CD1c-positive myeloid dendritic cell (primary cell): ENCODE results near the gene CHEK2.
"Not testable (repeated sequence)": the region's sequence is repeated elsewhere in the genome, so short reads cannot be mapped to it uniquely, and the experiment has no call there.

ENCODE experiments used
- DNase-seq: peaks from one replicate; pipeline ENCODE4 v3.0.0-alpha.2; 2016; ENCODE audit errors: extremely low spot score

CHEK2 gene

DNA sequence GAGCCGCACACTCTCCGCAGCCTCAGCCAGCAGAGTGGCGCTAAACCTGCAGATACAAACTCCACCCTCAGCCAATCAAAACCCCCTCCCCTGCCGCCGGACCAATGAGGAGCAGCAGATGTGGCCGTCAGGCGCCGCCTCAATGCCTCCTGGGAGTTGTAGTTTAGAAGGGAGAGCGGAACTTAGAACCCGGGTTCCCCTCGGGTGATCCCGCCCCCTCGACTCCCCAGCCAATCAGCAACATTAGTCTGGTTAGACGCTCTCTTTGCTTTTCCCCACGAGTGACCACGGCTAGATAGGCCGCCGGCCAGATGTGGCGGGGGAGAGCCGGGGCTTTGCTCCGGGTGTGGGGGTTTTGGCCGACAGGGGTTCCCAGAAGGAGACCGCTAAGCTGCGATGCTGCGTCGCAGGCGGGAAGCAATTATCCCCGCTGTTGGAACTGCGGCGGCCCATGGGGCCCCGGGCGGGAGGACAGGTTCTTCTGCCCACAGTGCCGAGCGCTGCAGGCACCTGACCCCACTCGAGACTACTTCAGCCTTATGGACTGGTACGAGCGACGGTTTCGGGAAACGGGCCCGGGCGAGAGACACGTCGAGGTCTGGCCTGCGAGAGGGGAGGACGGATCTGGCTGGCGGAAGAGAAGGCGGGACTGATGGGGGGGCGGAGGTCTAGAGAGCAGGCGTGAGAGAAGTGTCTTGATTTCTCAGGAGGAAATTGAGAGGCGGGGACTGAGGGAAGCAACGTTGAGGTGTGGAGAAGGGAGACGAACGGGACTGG lies at the start of gene CHEK2, which contains the start of gene HSCB:
CHEK2 (minus strand) TSS at position 36 of the 777 bp plus-strand sequence. CDS start 7,099 bp downstream, outside the sequence.
HSCB (plus strand) TSS at position 255 of the 777 bp plus-strand sequence; CDS start at position 312, 57 bp downstream.
- DNase-seq = peak; percentile 98

DNA sequence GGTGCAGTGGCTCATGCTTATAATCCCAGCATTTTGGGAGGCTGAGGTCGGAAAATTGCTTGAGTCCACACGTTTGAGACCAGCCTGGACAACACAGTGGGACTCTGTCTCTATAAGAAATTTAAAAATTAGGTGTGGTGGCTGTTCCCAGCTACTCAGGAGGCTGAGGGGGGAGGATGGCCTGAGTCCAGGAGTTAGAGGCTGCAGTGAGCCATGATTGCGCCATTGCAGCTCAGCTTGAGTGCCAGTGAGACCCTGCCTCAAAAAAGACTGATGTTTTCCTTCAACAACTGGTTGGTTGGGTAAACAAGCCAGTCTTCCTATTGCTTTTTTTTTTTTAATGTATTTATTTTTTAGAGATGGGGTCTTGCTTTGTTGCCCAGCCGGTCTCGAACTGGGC lies 49.5 kb upstream of the CHEK2 start:
- no peak for DNase-seq

DNA sequence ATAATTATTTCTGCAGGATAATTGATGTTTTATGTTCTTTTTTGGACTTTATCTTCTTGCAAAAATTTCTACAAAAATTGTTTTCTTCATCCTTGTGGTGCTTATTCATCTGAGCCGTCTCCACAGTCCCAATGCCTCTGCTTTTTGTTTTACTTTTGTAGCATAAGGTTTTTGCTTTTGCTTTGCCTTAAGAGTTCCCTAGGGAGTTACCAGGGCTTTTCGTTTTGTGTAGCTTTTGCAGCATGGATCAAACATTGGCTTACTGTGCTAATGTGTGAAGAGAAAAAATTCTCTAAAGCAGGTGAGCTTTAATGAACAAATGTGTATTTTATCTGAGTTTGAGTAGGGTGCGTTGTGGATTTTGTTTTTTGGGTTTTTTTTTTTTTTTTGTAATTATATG lies 47.0 kb upstream of the CHEK2 start:
- no peak for DNase-seq

DNA sequence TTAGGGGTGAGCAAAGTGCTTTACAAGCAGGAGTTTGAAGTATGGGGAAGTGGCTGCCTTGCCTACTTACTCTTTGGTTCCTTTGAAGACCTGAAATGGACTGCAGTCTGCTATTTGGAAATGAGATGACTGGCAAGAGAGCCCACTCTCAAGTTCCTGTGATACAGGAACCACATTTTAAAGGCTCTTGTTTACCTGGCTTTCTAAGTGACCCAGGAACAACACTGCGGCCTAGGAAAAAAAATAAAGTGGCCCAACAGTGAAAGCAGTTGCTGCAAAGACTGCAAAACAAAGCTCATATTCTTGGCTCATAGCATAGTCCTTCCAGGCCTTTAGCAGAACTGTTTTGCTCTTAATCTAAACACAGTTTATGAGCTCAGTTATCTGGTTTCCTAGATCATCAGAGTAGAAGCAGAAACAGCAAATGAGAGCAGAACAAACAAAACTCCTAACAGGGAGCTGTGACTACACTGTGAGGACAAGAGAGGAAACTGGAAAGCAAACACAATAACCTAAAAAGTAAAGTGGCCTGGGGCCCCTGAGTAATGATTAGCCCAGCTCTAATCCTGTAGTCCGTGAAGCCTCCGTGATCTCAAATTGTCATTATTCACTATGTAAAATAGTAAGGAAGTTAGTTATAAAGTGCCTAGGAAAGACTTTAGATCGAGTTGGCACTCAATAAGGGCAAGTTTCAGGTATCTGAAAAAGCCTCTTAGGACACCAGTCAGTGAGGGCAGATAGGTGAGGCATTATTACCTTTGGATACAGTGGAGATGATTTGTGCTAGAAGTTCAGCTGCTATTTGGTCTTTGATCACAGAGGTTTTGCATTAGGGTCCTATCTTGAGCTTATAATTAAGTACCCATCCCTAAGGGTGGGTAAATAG lies 42.4 kb upstream of the CHEK2 start:
- DNase-seq = no peak

DNA sequence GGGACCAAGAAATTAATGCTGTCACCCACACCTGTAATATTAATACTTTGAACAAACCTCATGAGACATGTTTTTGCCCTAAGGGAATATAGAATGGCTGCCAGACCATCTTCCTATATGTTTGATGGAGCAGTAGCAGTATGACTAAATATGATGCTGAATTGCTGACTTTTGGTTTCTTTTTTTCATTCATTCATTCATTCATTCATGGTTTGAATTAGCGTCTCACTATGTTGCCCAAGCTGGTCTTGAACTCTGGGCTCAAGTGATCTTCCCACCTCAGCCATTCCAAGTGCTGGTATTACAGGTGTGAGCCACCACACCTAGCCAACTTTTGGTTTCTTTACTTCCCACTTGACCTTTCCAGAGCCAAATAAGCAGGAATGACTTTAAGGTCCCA lies 38.7 kb upstream of the CHEK2 start:
- DNase-seq = no peak

DNA sequence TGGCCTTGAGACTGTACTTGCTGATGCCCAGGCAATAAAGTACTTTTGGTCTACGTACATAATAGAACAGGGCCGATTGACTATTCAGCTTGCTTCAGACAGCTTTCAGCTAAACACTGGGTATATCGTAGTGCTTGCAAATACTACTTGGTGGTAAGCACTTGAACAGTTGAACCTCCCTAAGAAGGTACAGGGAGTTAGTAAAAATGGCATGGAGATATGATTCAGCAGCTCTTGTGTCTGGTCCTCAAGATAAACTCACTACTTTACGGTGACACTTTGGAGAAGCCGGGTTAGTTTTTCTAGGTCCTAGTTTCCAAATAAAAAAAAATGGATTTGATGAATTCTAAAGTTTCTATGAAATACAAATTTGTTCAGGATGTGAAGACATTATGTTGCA lies 38.2 kb upstream of the CHEK2 start:
- no peak for DNase-seq

DNA sequence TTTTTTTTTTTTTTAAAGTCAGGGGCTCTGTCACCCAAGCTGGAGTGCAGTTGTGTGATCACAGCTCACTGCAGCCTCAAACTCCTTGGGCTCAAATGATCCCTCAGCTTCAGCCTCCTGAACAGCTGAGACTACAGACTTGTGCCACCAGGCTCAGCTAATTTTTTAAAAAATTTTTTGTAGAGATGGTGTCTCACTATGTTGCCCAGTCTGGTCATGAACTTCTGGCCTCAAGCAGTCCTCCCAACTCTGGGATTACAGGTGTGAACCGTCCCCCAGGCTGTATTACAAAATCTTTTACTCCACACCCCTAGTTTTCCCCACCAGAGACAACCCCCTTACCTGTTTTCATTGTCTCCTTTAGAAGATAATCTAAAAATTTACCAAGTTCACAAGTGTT lies 32.8 kb upstream of the CHEK2 start:
- no peak for DNase-seq

DNA sequence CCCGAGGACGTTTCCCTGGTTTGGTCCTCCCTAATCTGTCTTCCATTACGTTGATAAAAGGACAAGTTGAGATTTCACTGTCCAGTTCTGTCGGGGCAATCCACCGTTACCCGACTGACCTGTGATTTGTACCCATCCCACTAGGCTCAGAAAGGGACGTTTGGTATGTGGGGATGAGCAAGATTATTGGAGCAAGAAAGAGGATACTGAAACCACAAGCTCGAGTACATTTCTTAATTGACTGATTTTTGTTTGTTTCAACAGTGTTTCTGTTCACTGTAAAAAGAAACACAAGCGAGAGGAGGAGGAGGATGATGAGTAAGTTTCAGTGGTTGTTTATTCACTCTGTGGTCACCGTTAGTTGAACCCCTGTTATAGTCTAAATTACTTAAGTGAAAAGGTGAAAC lies 31.8 kb upstream of the CHEK2 start:
- peak; percentile 40 for DNase-seq

DNA sequence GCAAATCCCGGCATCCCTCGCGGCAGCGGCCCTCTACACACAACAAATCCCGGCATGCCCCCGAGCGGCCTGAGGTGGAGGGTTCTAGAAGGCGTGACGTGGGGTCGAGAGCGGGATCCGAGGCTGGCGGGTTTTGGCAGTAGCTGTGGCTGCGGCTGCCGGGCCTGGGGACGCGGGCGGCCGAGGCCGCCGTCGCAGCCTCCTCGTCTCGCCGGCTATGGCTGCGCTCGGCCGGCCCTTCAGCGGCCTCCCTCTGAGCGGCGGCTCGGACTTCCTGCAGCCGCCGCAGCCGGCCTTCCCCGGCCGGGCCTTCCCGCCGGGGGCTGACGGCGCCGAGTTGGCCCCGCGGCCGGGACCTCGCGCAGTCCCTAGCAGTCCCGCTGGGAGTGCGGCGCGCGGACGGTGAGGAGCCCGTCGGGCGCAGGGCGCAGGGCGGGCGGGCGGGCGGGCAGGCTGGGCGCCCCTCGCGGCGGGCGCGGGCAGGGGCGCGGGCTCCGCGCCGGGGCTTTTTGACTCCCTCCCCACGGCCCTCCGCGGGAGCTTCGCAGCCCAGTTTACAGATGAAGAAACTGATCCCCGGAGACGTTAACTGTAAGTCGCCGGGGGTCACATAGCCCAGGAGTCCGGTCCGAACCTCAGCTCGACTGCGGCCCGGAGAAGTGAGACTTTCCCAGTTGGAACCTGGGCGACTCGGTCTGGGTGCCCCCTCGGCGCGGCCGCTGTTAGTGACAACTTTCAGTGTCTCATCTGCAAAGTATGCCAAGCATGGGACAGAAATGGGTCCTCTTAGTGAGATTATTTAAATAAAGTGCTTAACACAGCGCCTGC lies 31.2 kb upstream of the CHEK2 start, which contains the start of gene CCDC117:
CCDC117 (plus strand) TSS at position 63 of the 828 bp plus-strand sequence; CDS start at position 218, 155 bp downstream.
- peak; percentile 94 for DNase-seq

DNA sequence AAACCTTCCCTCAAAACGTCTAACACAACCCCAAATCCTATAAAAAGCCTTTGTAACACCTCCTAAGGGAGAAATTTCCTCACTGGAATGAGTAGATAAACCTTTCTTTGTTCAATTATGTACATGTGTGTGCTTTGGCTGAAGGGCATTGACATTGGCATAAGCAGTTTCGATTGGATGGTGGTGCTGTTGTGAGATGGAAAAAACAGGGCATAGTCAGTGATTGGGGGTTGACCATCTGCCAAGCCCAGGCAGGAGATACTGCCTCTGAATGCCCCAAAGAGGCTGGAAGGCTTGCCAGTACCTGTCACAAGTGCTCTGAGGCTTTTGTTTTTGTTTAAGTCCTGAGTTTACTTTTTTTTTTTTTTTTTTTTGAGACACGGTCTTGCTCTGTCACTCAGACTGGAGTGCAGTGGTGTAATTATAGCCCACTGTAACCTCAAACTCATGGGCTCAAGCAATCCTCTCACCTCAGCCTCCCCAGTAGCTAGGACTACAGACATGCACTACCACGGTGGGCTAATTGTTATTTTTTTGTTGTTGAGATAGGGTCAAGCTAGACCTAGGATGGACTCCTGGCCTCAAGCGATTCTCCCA lies 29.7 kb upstream of the CHEK2 start:
- DNase-seq = no peak

DNA sequence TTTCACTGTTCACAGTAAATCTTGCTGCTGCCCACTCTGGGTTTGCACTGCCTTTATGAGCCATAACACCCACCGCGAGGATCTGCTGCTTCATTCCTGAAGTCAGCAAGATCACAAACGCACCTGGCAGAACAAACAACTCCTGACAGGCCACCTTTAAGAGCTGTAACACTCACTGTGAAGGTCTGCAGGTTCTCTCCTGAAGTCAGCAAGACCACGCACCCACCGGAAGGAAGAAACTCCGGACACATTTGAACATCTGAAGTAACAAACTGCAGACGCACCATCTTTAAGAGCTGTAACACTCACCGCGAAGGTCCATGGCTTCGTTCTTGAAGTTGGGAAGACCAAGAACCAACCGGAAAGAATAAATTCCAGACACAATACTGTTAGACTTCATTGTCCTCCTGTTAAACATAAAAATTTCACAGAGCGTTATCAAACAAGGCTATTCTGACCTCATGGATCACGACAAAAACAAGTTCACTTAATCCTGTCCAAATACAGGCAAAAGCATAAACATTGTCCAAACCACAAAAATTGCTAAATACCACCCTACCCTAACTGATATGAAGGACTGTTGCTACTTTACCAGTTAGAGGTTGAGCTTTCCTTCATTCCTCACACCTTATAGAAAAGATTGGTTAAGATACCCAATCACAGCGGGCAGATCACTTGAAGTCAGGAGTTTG lies 27.9 kb upstream of the CHEK2 start:
- no peak for DNase-seq

DNA sequence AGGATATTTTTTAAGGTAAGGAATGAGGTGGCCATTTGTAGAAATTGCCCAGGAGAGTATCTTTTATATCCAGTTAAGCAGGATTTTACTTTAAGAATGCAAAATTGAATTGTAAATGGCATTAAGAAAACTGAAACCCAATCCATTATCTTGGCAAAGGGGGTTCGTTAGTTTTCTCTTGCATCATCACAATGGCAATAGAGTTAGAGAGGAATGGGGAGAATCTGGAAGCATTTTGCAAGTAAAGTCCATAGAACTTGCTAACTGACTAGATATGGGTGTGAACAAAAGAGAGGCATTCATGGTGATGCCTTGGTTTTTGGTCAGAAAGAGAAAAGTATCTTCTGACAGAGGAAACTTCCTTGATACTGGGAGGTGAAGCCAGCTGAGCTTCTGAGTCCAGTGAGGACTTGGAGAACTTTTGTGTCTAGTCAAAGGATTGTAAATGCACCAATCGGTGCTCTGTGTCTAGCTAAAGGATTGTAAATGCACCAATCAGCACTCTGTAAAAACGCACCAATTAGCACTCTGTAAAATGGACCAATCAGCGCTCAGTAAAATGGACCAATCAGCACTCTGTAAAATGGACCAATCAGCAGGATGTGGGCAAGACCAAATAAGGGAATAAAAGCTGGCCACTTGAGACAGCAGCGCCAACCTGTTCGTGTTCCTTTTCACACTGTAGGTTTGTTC lies 27.2 kb upstream of the CHEK2 start:
- no peak for DNase-seq

DNA sequence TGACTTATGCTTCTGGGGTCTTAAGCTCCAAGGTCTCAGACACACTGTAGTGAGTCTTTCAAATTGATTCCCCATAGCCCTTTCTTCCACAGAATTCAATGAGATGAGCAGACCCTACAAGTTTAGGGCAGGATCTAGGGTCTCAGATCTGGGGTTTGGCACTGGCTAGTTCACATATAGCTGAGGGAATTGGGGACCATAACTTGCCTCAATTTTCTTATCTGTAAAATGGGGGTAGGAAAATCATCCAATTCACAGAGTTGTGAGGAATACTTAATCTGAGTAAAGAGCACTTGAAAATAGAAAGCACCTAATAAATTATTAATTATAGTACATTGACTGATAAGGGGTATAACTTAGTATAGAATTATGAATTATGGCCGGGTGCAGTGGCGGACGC lies 25.0 kb upstream of the CHEK2 start:
- DNase-seq = no peak

DNA sequence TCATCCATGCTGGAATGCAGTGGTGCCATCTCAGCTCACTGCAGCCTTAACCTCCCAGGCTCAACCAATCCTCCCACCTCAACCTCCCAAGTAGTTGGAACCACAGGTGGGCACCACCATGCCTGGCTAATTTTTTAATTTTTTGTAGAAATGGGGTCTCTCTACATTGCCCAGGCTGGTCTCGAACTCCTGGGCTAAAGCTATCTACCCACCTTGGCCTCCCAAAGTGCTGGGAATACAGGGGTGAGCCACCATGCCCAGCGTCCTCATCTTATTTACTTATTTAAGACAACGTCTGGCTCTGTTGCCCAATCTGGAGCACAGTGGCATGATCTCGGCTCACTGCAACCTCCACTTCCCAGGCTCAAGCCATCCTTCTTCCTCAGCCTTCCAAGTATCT lies 20.4 kb upstream of the CHEK2 start:
- not testable (repeated sequence) for DNase-seq

DNA sequence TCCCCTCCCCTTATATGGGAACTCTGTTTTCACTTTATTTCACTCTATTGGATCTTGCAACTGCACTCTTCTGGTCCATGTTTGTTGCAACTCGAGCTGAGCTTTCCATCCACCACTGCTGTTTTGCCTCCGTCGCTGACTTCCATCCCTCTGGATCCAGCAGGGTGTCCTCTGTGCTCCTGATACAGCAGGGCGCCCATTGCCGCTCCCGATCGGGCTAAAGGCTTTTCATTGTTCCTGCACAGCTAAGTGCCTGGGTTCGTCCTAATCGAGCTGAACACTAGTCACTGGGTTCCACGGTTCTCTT lies 19.8 kb upstream of the CHEK2 start:
- DNase-seq = no peak

DNA sequence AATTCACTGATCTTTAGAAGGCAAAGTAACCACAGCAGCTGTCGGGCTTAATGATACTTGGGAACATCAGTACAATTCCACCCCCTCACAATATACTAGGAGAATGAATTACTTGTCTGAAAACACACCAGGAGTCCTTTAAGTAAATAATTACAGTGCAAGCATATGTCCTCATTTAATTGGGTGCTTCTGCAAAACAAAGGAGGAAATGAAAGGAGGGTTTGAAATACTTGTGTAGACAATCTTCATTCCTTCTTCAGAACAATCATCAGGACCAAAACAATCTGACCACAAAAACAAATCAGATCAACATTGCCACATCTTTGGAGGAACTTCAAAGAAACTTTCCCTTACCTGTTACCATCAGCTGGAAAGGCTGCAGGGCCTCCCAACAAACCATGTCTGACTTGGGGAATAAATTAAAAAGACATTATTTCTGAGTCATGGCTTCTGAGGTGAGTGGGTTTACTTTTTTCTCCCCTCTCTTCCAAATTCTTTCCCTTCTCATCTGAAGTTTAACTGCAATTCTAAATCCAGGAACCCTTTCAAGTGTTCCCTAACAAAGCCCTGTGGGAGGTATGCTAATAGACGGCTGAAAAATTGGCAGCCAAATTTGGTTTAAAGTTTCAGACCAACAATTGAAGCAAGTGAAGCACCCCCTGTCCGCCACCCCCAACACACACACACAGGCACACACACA lies 18.4 kb upstream of the CHEK2 start:
- DNase-seq = peak; percentile 56

DNA sequence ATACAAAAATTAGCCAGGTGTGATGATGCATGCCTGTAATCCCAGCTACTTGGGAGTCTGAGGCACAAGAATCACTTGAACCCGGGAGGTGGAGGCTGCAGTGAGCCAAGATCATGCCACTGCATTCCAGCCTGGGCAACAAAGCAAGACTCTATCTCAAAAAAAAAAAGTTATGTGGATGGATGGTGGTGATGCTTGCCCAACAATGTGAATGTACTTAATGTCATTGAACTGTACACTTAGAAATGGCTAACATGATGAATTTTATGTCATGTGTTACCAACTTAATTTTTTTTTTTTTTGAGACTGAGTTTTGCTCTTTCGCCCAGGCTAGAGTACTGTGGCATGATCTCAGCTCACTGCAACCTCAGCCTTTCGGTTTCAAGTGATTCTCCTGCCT lies 12.9 kb upstream of the CHEK2 start:
- DNase-seq = not testable (repeated sequence)

DNA sequence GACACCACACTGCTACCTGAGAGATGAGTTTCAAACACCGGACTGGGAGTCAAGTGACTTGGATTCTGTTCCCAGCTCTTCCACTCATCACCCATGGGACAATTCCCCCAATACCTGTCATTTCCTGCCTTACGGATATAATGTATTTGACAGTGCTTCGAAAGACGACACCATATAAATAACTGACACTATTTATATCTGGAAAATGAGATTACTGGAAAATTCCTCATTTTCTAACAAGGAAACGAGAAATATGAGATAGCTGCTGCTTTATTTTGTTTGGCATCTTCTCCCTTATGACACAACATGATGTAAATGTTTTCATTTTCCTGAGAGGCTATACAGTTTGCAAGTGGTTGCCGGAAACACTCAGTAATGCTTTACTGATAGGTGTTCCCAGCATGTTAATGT lies 8.9 kb upstream of the CHEK2 start:
- DNase-seq = no peak

DNA sequence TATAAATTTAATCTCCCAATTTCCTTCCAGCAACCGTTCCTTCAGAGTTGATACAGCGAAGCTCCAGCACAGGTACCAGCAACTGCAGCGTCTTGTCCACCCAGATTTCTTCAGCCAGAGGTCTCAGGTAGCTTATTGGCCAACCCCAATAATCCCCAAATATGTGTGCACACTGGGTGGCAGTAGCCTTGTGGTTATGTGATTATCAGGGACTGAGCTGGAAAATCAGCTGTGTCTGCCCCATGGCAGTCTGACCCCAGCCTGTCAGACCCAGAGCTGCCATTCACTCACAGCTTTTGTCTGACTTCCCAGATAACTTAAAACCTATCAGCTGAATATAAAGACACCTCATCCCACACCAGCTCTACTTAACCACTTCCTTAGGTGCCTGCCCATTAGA lies 2.2 kb upstream of the CHEK2 start:
- no peak for DNase-seq

DNA sequence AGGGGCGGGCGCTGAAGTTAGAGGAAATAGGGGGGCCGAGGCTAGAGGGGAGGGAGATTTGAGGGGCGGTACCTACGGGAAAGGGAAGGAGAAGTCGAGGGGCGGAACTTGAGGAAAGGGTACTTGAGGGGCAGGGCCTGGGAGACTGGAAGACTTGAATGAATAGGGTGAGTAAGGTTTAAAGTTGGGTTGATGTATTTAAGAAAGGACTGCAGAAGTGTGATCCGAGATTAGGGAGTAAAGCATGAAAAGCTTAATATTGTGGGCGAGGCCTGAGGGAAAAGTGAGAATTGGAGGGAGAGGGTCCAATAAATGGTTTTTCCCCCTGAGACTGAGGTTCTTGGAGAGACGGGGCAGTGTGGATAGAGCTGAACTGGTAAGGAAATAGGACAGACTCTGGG lies 942 bp upstream of the CHEK2 start:
- DNase-seq = no peak
